ENCODE measurements around the gene ST6GALNAC6.

- no peak for TF ChIP-seq CTCF (conservative IDR thresholded peaks at IDR 0.05; ENCODE audit: low read depth, low read length)
- TF ChIP-seq BHLHE40 (IDR thresholded peaks at IDR 0.05; ENCODE audit: low read depth, low read length): no peak
Measured at GRCh38 chr9:127928676-127929624, 29.5 kb upstream of the ST6GALNAC6 start.

All from IMR-90 (cell line).